ENCODE results near the gene PDE6C. TPM values are rescaled to one million over a fixed set of nuclear protein-coding genes. Genes with fewer than 3 reads are reported as not detected.

PDE6C gene
- total RNA-seq = not detected

GRCh38 chr10:93612311-93612710 lies at the start of gene PDE6C:
Gene PDE6C (plus strand): TSS chr10:93612537. CDS start chr10:93612726, 189 bp downstream.

GRCh38 chr10:93566435-93567276 lies 45.7 kb upstream of the PDE6C start, which contains the start of gene FFAR4:
Gene FFAR4 (plus strand): TSS chr10:93566665. CDS start chr10:93566721, 56 bp downstream.

DNA sequence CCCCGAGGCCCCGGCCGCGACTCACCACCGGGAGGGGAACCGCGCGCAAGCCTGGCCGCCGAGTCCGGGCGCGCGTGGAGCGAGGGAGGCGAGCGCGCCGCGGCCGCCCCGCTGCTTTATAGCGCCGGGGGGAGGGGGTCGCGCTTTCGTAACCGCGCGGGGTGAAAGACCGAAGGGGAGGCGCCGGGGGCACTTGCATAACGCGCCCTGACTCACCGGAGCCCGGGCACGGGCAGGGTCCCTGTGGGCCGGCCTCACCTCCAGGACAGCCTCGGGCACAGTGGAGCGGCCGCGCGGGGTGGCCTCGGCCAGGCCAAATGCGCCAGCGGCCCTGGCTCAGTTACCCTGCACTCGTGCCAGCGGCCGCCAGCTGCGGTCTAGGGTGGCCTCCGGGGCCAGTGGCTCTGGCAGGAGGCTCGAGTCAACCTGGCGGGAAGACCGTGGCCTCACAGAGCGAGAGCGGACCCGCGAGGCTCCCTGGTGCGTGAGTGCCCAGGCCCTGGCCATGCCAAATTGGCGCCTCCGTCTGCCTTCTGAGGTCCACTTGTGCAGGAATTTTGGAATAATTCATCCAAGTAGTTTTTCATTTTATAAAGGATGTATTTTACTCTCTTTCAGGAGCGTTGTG lies 11.1 kb upstream of the PDE6C start, which contains the start of gene RBP4:
RBP4 (minus strand) TSS at position 90 of the 628 bp plus-strand sequence. CDS start 207 bp downstream, outside the sequence.

DNA sequence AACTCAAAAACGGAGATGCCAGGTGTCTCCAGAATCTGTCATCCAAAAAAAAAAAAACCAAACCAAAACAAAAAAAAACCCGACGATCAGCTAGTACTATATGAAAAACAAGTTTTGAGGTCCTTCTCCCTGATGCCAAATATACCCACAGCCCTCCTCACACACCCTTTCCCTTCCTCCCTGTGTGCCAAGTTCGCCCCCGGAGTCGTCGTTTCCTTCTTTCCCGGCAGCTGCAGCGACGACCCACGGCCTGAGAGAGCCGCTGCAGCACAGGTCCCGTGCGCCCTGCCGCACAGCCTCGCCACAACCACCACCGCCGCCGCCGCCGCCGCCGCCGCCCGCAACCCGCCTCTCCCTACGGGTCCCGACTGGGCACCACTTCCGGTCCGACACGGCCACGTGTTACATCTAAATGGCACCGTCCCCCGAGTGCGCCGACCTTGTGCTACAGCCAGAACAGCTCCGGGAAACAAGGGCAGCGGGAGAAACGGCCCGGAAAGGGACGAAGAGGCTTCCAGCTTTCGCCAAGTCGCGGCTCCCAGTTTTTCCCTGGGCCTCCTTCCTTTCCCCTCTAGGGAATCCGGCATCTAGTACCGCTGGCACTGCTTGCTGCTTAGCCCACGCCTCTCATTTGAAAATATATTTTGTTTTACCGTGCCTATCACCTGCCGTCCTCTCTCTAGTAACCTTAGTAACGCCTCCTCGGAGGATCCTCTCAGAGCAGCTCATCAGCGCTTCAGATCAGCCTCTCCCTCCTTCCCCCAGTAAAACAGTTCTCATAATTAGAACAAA lies 90.1 kb downstream of the PDE6C start, which contains the start of gene FRA10AC1:
FRA10AC1 (minus strand) TSS at position 383 of the 792 bp plus-strand sequence. CDS start 2,486 bp downstream, outside the sequence.

Other genes starting within 250 kb of the PDE6C start
- gene MYOF, start 130.2 kb upstream of the PDE6C start, total RNA-seq = 2.5 TPM
- 4.1 TPM for gene CEP55, start 115.9 kb upstream of the PDE6C start, total RNA-seq
- gene FFAR4, start 45.9 kb upstream of the PDE6C start, total RNA-seq = not detected
- 5.6 TPM for gene RBP4, start 11.3 kb upstream of the PDE6C start, total RNA-seq
- 61.0 TPM for gene FRA10AC1, start 90.1 kb downstream of the PDE6C start, total RNA-seq
- 60.7 TPM for gene LGI1, start 145.4 kb downstream of the PDE6C start, total RNA-seq